HG03159 (cell line): ENCODE measurements around the gene TEK.
"Not testable (repeated sequence)": the region's sequence is repeated elsewhere in the genome, so short reads cannot be mapped to it uniquely, and the experiment has no call there.

ENCODE experiments used
- ATAC-seq: cut with Tn5 transposase; IDR thresholded peaks from one replicate; pipeline ENCODE4 v1.9.1; 2021; ENCODE audit warnings: mild to moderate bottlenecking, moderate library complexity; ENCODE audit not compliant: unreplicated experiment

TEK gene

GRCh38 chr9:27210588-27210987 is 101.6 kb downstream of the TEK start:
- ATAC-seq, result no peak

DNA sequence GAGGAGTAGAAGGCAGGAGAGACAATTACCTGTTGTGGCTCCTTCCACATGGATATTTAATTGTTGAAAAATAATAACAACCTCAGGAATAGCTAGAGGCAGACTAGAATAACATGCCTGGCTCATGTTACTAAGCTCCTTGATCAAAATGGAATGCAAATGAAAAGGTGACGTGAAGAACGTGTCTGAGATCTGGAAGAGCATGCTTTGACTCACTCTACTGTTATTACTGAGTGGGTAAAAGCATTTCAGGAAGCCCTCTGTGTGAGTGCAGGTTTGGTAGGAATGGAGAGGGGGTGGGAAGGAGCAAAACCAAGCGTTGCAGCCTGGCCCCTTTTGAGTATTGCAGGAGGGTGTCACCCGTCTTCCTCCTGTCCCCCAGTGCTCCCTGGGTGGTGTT is 103.2 kb downstream of the TEK start:
- ATAC-seq, result no peak

DNA sequence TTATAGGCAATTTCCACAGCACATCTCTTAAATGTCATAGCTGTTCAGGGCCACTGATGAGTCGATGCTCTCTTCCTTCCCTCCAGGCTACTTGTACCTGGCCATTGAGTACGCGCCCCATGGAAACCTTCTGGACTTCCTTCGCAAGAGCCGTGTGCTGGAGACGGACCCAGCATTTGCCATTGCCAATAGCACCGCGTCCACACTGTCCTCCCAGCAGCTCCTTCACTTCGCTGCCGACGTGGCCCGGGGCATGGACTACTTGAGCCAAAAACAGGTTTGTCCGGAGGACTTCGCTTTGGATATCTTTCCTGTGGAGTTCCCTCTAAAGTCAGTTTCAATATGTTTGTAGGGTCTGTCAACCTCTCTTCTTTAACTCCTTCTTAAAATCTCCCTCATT is 103.6 kb downstream of the TEK start:
- no peak for ATAC-seq

DNA sequence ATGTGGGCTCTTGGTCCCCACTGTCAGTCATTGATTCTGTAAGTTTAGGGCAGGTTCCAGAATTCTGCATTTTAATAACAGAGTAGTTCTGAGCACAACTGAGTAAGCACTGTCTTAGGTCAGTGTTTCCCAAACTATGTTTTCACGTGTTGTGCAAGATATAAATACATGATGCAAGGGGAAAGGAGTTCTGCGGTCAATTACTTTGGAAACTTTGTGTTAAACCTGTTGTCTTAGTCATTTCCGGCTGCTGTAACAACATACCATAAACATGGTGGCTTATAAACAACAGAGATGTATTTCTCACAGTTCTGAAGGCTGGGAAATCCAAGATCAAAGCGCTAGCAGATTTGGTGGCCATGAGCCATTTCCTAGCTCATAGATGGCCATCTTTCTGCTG is 118.2 kb downstream of the TEK start:
- ATAC-seq, result no peak

DNA sequence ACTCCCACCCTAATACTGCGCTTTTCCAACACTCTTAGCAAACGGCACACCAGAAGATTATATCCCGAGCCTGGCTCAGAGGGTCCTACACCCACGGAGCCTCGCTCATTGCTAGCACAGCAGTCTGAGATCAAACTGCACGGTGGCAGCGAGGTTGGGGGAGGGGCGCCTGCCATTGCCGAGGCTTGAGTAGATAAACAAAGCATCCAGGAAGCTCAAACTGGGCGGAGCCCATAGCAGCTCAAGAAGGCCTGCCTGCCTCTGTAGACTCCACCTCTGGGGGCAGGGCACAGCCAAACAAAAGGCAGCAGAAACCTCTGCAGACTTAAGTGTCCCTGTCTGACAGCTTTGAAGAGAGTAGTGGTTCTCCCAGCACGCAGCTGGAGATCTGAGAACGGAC is 130.6 kb downstream of the TEK start:
- ATAC-seq, result not testable (repeated sequence)

GRCh38 chr9:27247756-27248155 is 138.7 kb downstream of the TEK start:
- peak; percentile 97 for ATAC-seq

DNA sequence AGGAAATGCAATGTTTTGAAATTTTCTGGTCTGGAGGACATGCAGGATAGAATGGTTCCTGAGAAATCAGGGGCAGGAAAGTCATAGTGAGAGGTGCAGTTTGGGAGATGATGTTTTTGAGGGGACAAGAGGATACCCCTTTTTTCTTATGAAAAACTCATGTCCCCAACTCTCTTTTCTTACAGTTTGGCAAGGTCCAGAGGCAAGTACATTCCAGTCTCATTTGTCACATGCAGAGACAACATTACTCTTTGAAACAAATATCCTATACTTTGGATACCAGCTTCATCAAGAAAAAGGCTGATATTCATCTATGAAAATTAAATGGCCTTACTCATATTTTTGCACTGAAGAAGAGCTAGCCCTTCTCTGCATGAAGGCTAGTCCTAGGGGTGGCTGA is 139.7 kb downstream of the TEK start:
- no peak for ATAC-seq

GRCh38 chr9:27258662-27259061 is 149.6 kb downstream of the TEK start:
- ATAC-seq, result no peak

DNA sequence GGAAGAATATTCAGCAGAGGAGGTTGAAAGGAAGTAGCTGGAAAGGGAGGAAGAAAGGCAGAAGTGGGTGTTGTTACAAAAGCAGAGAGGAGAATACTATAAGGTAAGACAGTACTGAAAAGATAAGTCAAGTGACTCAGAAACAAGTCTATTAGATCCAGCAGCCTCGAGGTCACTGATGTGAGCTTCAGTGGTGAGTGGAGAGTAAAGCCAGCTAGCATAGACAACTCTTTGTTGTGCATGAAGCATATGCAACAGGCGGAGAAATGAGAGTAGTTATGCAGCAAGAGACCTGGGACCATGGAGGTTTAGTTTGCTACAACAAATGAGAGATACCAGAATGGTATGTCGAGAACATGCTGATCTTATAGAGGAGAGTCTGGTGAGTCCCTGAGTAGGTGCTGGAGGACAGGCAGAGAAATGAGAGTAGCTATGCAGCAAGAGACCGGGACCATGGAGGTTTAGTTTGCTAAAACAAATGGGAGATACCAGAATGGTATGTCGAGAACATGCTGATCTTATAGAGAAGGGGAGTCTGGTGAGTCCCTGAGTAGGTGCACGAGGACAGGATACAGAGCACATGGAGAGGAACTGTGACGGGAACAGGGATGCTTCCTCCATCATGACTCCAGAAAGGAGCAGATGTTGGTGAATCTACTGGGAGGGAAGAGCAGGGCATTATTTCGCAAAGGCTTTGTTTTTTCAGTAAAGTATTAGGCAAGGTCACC is 151.9 kb downstream of the TEK start:
- no peak for ATAC-seq

DNA sequence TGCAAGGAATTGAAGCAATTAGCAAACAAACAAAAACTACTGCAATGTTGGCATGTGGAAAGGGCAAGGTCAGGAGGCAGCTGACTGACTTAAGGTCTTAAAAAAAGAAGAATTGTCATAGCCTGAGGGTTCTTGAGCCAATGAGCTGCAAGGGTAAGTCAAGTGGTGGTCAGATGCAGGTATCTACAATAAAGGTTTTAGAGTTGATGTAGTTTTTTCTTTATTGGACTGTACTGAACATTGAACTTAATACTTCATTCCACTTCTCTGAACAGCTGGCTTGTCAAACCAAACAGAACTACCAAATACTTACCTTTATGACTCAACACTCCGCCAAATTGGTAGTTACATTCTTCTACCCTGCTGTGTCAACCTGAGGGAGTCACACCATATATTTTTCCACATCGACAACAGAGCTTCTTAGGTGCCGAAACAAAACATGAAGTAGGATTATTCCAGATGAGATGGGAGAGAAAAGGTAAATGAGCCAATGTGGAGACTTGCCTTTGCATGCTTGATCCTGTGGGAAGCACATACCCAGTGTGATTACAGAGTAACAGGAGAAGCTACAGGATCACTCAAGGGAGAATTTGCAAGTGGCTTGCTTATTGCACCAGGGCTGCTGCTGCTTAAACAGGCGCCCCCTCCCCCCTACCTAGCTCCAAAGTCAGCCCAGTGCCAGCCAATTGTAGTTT is 152.6 kb downstream of the TEK start:
- ATAC-seq, result no peak

DNA sequence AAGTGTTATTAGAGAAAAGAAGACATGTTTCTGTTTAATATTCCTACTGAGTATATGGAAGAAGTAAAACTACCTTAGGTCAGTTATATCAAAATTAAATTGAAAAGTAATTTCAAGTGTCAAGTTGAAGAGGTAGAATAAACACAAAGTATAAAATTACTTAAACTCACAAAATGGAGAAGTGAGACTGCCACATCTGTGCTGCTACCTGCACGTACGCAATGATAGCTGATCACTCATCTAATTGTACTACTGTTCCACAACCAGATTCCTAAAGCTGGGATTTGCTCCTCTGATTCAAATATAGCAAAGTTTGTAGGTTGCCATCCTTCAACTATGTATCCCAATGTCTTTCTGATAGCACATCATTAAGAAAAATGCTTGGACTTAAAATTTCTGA is 163.1 kb downstream of the TEK start:
- ATAC-seq, result no peak

DNA sequence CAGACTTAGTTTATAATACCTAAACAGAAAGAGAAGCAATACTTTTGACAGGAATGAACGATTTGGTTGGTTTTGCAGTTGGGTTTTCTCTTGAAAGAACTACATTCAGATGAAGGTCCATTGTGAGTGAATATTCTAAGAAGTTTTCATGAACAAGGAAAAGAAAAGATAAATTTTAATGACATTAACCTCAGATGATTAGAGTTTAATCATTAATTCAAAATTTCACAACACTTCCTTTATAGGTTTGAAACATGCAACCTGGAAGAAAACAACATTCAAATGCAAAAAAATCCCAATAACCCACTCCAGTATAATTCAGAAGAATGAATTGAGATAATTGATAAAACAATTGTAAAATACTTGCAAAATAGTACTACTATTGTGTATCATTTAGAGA is 164.2 kb downstream of the TEK start:
- no peak for ATAC-seq

DNA sequence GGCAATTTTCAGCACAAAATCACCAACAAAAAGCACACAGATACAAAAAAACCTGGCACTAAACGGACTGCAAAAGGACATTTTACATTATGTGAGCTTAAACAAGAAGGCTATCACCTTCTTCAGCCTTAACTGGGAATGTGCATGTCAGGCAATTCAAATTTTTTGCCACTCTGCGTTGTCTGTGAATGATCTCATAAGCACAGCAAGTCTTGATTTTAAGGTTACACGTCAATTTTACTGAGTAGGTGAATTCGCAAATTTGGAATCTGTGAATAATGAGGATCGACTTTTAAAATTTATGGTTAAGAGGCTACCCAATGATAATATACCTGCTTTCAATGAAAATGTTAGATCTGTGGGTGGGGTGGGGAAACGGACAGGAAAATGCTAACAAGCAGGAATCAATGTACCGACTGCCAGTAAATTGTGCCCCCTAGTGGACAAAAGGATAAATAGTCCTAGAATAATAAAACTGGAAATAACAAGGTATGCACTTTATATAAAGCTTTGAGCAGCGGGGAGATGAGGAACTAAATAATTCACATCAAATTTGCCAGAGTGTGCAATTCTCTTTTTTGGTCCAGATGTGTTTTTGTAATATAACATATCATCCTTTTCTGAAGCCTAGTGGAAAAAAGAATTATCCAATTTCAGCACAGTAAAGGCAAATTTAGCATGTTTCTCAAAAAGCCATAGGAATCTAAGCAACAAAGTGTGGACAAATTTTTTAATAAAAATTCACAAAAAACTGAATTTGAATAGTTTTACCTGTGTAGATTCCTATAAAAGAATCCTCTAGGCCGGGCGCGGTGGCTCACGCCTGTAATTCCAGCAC is 167.4 kb downstream of the TEK start:
- peak; percentile 73 for ATAC-seq

GRCh38 chr9:27278374-27278773 is 169.3 kb downstream of the TEK start:
- no peak for ATAC-seq

- no peak for ATAC-seq
Measured at GRCh38 chr9:27279611-27280010, 170.6 kb downstream of the TEK start.
